HG03066 (cell line): ENCODE results near the gene SNCB.
"Not testable (repeated sequence)": the region's sequence is repeated elsewhere in the genome, so short reads cannot be mapped to it uniquely, and the experiment has no call there.

Source experiments
- ATAC-seq: cut with Tn5 transposase; IDR thresholded peaks from one replicate; pipeline ENCODE4 v1.9.1; 2021; ENCODE audit warnings: low read depth; ENCODE audit not compliant: unreplicated experiment

SNCB gene

DNA sequence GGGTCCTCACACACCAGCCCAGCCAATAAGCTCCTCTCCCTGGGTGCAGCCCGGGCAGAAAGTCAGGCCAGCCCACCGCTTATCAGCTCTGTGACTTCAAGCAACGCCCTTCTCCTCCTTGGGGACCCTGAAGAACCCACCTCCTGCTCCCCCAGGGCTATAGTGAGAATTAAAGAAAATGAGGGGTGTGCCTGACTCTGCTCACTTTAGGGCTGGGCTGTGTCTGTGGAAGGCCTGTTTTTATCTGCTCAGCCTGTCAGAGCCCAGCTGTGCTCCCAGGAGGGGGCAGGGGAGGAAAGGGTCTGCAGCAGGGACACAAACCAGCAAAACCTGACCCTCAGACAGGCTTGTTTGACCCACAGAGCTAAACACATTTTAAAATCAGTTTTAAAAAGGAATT is 24.3 kb downstream of the SNCB start:
- no peak for ATAC-seq

DNA sequence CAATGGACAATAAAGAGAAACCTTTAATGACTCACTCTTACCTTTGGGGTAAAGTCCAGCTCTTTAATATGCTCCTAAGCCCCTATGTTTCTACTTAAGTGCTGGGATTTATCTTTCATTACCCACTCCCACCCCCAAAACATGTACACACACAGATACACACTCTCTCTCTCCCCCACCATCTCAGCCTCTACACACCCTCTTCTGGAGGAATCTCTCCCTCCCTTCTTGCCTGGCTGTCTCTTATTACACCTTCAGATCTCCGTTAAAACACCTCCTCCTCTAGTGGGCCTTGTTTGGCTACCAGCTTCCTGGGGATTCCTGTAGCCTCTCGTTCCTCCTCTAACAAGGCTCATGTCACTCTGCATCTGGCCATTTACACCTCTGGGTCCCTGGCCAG is 27.2 kb downstream of the SNCB start:
- ATAC-seq, result no peak

- no peak for ATAC-seq
These were observed 28.3 kb downstream of the SNCB start for GRCh38 chr5:176601901-176602482.

DNA sequence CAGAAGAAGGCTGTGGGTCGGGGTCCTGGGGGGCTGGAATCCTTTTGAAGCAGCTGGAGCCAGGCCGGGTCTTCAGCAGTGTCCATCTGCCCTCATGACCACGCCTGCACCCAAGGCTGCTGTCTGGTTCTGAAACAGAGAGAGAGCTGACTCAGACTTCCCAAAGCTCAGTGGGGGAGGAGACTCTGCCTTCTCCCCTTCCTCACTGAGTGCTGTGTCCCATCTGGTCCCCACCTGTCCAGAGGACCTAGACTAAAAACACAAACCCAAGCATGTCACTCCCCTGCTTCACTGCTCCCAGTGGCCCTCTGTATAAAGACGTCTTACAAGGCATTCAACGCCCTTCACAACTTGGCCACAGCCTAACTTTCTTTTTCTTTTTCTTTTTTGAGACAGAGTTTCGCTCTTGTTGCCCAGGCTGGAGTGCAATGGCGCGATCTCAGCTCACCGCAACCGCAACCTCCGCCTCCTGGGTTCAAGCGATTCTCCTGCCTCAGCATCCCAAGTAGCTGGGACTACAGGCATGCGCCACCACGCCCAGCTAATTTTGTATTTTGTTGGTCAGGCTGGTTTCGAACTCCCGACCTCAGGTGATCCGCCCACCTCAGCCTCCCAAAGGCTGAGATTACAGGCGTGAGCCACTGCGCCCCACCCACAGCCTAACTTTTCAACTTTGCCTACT is 30.4 kb downstream of the SNCB start:
- ATAC-seq, result not testable (repeated sequence)

- no peak for ATAC-seq
These were observed 32.6 kb downstream of the SNCB start for GRCh38 chr5:176597417-176598389.

DNA sequence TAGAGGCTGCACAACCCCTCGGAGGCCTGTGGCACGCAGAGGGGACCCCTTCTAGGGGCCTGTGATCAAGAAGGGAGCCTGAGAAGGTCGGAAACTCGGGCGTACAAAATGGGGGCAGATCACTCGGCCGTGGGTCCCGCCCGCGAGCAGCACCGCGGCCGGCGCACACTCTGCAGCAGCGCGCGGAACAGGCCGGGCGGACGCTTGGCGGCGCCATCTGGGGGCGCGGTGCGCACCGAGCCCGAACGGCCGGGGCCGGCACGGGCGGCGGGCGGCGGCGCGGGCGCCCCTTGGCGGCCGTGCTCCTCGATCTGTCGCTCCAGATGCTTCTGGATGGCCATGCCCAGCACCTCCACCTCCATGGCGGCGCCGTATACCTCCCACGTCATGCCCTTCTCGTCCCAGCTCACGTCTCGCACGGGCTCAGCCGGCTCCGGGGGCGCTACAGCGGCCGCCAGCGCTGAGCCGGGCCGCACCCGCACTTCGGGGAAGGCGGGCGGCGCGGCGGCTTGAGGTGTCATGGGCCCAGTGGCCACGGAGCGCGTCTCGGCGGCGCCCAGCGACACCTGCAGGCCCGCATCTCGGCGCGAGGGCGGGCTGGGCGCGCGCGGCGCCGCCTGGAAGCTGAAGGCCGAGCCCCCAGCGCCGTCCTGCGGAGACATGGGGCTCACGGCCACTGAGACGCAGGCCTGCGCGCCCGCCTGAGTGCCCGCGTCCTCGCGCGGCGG is 33.5 kb downstream of the SNCB start:
- no peak for ATAC-seq

- ATAC-seq, result no peak
These were observed 34.2 kb downstream of the SNCB start for GRCh38 chr5:176596069-176596644.

DNA sequence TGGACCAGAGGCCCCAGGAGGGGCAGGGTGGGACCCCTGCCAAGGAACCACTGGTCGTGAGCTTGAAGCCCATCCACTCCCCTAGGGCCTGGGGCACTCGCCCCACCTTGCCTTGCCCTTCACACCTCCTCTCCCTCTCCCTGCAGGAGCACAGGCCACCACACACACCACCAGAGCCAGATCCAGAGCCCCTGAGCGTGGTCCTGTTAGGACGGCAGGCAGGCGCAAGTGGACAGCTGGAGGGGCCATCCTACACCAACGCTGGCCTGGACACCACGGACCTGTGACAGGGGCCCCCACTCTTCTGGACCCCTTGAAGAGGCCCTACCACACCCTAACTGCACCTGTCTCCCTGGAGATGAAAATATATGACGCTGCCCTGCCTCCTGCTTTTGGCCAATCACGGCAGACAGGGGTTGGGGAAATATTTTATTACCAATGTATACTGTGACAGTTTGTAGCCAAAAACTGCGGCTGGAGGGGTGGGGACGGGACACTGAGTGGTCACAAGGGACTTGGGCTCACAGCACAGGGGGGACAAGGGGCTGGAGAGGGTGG is 34.9 kb downstream of the SNCB start:
- no peak for ATAC-seq

DNA sequence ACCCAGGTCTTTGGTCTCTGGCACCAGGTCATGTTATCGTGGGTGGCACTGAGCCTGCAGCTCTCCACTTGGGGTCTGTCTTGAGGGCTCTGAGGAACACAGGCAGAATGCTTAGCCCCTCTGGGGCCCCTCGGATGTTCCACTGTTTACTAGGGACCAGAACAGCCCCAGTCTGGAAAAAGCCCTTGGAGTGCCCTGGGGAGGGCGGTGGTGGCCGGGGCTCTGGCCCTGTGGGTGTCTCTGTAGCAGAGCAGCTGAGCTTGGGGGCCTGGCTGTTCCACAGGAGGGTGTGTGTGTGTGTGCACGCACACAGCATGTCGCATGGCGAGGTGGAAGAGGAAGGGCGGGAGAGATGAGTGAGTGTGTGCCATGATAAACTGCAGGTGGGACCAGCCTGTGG is 35.8 kb downstream of the SNCB start:
- no peak for ATAC-seq

DNA sequence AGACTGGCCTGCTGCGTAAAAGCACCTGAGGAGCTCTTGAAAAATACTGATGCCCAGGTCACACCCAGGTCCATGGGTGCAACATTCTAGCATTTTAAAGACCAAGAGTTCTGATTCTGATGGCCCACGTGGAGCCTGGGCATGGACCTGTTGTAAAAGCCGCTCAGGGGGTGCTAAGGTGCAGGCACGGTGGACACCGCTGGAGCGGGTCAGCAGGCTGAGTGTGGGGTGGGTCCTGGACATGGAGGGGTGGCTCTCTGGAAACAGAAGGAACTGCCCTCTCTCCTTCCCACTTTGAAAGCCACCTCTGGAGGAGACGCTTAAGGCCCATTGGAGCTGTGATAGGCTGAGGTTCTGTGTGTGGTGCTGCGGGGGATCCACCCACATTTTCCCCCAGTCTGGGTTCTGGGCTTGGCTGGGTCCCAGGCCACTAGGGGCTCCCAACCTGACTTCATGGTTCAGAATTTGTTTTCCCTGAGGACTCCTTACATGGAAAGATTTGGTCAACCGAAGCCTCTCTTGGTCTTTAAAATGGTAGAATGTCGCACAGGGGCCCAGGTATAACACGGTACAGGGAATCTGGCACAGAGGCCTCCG is 37.0 kb downstream of the SNCB start:
- no peak for ATAC-seq

DNA sequence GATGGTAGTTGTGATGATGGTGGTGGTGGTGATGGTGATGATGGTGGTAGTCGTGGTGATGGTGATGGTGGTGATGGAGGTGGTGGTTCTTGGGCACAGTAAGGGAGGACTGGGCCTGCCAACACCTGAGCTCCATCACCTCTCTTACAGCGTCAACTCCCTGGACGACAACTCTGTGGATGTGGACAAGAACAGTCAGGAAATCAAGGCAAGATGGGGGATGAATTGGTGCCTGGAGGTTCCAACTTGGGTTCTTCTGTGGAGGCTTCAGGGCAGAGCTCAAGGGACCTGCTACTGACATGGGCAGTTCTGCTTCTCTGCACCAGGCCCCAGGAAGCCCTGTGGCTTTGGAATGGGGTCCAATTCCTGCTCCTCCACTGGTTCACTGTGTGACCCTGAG is 37.8 kb downstream of the SNCB start:
- no peak for ATAC-seq

- not testable (repeated sequence) for ATAC-seq
These were observed 38.7 kb downstream of the SNCB start for GRCh38 chr5:176591667-176592066.

GRCh38 chr5:176590035-176590717 is 40.2 kb downstream of the SNCB start:
- ATAC-seq, result no peak

DNA sequence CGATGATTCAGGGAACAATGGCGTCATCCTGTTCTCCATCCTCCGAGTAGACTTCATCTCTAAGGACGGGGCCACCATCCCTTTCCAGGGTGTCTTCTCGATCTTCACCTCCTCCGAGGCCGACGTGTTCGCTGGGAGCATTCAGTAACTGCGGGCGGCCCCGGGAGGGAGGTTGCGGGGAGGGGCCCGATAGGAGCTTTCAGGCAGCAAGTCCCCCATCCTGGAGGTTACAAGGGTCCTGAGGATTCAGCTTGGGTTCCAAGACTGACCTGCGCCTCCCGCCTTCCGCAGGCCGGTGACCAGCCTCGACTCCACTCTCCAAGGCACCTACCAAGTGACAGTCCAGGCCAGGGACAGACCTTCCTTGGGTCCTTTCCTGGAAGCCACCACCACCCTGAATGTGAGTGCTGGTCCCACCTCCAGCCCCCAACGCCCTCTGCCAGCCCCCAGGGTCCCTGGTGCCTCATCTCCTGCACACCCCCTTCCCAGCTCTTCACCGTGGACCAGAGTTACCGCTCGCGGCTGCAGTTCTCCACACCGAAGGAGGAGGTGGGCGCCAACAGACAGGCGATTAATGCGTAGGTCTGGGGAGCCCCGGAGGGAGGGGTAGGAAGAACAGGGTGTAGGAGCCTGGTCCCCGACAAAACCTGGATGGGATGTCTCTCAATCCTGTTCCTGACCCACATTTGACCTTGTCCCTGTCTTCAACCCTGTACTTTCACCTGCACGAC is 41.1 kb downstream of the SNCB start:
- ATAC-seq, result no peak

DNA sequence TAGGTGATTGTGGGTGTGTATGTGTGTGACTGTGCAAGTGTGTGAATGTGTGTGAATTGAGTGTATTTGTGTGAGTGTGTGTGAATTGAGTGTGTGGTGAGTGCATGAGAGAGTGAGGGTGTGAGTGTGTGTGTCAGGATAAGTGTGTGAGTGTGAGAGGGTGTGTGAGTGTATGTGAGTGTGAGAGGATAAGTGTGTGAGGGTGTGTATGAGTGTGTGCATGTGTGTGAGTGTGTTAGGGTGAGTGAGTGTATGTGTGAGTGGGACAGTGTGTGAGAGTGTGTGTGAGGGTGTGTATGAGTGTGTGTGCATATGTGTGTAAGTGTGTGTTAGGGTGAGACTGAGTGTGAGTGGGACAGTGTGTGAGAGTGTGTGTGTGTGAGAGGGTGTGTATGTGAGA is 42.0 kb downstream of the SNCB start:
- no peak for ATAC-seq

DNA sequence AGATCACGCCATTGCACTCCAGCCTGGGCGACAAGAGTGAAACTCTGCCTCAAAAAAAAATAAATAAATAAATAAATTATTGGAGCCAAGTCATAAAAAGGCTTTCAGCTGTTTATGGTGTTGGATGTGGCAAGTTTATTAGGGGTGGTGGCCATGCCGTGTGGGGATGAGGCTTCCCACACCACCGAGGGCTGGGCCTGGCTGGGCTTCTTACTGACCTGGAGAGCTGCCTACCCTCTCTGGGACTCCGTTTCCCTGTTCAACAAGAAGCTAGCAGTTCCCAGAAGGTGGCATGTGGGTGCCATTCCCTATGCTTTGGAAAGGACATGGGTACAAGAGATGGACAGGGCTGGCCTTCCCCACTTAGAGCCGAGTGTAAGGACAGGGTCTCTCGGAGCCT is 42.9 kb downstream of the SNCB start:
- no peak for ATAC-seq

DNA sequence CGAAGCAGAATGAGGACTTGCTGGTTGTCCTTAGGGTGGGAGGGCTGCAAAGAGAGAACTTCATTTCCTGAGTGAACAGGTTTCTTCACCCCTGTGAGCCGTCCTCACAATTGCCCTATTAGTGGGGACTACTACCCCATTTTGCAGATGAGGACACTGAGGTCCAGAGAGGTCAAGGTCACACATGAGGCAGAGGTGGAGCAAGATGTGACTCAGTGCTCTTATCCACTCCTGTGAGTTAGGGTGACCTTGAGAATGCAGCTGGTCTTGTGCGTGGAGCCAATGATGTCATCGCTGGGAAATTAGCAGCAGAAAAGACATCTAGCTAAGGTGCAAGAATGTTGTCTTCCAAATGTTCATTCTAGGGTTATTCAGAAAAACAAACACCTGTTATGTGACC is 47.3 kb downstream of the SNCB start:
- ATAC-seq, result no peak

DNA sequence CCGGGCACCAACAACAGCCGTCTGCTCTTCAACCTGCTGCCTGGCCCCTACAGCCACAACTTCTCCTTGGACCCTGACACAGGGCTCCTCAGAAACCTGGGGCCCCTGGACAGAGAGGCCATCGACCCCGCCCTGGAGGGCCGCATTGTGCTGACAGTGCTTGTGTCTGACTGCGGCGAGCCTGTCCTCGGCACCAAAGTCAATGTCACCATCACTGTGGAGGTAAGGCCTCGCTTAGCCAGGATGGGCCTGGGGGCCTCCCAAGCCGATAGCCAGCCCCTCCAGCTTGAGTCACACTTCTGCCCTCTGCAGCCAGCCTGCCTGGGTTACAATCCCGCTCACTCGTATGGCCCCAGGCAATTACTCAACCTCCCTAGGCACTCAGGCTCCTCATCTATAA is 49.0 kb downstream of the SNCB start:
- no peak for ATAC-seq

GRCh38 chr5:176579323-176579722 is 51.0 kb downstream of the SNCB start:
- ATAC-seq, result no peak
